GM19395 (cell line): ENCODE data around the gene MYO18B.

Experiments used
- ATAC-seq: cut with Tn5 transposase; IDR thresholded peaks from one replicate; pipeline ENCODE4 v1.9.1; 2021; ENCODE audit warnings: mild to moderate bottlenecking, moderate library complexity; ENCODE audit not compliant: unreplicated experiment

The MYO18B gene

DNA sequence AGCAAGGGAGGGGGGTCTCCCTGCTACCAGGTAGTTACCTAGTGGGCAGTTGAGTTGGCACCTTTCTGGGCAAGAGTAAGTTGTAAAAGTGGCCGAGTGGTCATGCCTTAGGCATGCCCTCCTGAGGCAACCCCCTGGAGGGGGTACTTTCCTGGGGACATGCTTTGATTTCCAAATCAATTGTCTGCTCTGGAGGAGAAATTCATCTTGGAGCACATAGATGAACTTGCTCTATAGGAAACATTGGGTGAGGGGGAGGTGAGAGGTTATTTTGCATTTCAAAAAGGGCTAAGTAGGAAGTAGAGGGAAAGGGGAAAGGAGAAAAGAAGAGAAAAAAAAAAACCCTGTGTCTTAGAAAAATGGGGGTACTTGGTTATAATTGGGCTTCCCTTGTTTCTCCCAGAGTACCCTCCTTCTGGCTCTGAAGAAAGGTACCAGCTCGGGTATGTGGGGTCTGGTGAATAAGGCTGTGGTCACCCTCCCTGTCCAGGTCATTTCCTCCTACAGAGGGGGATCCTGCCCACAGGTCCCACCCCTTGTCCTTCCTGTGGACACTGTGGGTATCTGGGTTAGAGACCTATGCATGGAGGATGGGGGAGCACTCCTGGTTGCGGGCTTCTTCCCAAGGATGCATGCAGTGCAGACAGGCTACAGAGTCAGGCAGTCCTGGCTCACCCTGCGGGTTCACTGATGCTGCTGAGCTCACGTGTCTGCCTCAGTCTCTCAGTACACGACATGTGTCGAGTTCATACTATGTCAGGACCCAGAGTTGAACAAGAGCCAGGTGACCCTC, 193.5 kb downstream of the MYO18B start:
- no peak for ATAC-seq

DNA sequence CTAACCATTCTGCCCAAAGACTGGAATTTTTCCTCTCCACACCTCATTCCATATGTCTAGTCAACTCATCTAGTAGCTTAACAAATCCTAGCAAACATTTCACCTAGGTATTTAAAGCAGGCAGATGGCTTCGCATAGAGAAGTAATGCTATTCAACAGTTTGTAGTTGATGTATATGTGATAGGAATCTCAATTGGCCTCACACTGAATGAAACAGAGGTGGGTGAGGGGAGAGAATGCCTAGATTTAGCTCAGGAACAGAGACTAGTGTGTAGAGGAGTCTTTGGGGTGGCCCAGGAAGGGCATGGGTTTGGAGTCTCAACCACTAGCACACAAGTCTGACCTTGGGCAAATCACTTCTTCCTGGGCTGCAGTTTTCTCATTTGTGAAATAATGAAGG, 196.2 kb downstream of the MYO18B start:
- no peak for ATAC-seq

DNA sequence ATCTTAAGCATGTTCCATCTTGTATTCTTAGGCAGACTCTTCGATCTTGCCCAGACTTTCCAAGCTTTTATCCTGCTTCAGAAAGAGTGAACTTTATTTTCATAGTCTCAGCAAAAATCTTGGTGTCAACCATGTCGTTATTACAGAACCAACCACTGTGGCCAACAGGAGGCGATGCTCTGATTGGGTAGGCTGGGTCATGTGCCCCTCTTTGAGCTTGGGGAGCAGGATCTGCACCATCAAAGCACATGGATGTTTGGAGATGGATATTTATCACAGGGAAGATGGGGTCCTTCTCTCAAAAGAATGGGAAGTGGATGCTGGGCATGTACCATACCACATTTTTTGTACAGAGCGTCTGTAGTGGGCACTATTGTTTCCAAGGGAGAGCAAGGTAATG, 197.4 kb downstream of the MYO18B start:
- ATAC-seq: no peak

DNA sequence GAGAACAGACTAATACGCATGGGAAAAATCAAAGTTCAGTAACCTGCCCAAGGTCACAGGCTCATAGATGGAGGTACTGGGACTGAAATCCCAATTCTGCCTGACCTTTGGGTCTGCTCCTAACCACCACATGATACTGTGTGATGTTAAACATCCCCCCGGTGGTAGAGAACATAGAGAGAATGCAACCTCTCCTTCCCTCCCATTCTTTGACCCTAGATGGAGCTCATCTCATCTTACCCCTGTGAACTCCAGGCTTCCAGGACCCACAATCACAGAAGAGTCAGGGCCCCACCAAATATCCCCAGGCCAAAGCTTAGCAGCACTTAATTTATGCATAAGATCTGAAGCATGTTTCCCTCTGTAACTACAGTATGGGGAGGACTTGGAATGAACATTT, 198.5 kb downstream of the MYO18B start:
- no peak for ATAC-seq

DNA sequence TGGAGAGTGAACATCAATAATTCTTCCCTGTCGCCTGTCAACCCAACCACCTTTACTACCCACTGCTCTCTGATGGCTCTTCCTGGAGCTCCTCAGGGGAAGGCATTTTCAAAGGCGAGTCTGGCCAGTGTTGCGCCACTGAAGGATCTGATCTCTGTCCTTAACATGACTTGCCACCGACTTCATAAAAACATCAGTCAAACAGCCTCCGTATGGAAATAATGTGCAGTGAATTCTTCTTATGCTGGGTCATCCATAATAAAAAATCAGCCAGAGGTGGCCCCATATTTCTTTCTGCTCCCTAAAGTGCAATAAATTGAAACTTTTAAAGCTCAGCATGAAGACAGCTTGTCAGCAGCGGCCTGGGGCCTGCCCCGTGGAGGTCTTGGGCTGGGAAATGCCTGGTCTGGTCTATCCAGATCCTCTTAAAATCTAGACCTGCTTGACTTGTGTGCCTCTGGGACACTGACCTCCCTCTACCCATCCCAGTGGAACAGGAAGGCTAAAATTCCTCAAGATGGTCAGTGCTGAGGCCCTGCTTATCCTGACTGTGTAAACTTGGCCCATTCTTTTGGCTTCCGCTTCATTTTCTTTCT, 199.5 kb downstream of the MYO18B start:
- no peak for ATAC-seq

DNA sequence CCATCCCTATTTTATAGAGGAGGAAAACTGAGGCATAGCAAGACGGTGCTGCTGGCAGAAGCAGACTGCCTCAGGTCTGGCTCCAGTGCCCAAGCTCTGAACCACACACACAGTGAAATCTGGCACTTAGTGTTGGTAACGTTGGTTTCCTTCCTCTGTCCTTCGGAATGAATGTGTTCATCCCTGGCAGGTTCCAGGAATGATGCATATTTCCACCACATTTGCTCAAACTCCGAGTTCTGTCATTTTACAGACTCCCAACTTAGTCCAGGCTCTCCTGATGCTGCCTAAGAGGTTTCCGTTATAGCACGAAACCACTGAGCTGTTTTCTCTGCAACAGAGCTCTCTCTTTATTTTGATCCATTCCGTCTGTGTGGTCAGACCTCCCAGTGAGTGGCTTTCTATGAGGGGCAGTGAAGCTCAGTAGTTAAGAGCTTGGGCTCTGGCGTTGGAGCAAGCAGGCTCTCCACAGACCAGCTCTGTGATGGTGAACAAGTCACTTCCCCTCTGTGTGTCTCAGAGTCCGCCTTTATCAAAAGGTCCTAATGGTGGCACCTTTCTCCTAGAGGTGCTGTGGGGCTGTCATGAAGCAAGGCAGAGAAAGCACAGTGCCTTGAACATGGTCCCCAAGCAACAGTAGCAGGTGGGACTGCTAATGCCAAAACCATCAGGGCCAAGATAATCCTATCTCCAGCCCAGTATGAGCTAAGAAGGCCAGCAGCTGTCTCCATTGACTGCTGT, 200.3 kb downstream of the MYO18B start:
- ATAC-seq: no peak

DNA sequence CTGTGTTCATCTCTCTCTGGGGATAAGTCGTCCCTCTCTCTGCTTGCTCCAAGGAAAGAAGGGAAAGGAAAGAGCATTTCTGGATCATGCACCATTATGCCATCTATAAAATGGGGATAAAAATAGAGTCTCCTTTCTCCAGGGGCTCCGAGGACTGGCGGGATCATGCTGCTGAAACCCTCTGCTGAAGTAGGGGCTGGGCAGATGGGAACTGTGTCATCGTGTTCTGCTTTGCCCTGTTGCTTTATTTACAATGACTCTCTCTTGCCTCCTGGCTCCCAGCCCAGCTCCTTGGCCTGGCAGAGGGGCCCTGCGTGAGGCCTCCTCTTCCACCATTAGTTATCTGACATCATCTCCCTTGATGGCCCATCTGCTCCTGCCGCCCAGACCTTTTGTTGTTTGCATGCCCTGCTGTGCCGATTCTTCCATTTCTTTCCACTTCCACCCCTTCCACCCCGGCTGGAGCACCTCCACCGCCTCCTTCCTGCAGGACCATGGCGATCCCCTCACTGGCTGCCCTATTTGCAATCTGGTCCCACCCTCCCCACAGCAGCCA, 200.9 kb downstream of the MYO18B start:
- ATAC-seq: no peak

DNA sequence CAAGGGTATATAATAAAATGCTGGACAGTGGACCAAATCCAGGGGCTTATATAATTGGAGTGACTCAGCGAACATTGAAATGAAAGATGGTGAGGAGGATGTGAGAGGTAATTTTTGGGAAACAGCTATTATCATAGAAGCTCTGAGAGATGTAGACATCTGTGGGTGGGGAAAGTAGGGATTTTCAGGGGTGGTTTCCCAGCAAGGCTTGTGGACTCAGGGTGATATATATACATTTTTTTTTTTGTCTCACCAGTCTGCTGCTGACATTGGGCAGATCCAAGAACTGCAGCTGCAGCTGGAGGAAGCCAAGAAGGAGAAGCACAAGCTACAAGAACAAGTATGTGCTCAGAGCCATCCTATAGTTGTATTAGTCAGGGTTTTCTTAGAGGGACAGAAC, 208.1 kb downstream of the MYO18B start:
- ATAC-seq: no peak

DNA sequence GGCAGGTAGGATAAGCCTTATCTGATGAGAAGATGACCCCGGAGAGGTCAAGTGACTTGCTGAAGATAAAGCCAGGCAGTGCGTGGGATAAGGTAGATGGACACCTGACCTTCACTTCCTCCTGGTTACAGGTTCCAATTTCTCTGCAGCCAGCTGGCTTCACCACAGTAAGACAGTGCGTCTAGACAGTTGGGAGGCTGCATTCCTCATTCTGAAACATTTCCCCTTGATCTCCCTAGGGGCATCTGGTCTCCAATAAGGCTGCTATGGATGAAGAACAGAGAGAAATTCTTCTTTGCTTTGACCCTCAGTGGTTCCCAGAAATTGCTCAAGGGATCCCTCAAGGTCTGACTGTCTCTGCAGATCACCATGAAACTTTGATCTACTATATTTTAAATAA, 211.3 kb downstream of the MYO18B start:
- no peak for ATAC-seq

DNA sequence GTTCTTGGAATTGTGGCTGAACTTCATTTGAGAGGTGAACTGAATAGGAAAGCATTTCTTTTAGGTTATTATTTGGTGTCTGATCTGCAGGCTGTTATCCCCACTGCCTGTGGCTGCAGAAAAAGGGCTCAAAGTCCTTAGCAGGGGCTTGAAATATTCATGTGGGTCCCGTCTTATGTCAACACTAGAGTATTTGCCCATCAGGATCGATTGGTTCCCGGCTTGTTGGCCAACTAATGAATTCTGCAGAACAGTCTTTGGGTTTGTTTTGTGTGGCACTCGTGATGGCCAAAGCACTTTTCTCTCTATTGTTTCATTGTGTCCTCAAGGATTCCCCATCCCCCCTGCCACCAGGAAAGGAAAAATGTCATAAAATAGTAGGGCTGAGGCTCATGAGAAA, 211.9 kb downstream of the MYO18B start:
- ATAC-seq: no peak

DNA sequence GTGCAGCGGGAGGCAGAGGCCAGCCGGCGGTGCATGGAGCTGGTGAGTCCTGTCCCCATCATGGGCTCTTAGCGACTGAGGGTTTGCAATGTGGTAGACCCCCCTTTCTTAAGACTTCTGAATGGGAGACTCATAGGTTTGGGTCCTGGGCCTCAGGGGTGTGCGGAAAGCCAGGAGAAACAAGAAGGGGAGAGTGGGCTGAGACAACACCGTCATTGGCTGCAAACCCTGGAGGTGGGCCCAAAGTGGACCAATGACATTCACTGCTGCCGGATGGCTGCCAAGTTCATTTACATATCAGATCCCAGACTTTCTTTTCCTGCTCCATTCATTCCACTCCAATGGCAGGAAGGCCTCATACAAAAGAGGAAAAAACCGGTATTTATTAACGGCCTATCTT, 213.3 kb downstream of the MYO18B start:
- no peak for ATAC-seq

DNA sequence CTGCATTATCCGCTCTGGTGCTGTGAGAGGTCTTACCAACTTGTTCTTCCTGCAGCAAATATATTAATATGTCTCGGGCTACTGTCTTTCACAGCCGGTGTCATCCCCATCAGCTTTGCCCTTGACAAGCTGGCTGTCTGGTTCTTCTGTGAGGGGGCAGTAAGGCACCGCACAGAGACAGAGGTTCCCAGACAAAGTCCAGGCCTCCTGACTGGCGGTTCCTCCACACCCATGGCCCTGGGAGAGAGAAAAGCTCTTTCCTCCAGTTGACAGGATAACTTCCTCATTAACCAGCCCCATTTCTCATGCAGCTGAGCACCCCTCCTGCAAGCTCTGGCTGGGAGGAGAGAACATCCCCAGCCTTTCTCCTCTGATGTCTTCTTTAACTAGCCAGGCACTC, 214.8 kb downstream of the MYO18B start:
- no peak for ATAC-seq

DNA sequence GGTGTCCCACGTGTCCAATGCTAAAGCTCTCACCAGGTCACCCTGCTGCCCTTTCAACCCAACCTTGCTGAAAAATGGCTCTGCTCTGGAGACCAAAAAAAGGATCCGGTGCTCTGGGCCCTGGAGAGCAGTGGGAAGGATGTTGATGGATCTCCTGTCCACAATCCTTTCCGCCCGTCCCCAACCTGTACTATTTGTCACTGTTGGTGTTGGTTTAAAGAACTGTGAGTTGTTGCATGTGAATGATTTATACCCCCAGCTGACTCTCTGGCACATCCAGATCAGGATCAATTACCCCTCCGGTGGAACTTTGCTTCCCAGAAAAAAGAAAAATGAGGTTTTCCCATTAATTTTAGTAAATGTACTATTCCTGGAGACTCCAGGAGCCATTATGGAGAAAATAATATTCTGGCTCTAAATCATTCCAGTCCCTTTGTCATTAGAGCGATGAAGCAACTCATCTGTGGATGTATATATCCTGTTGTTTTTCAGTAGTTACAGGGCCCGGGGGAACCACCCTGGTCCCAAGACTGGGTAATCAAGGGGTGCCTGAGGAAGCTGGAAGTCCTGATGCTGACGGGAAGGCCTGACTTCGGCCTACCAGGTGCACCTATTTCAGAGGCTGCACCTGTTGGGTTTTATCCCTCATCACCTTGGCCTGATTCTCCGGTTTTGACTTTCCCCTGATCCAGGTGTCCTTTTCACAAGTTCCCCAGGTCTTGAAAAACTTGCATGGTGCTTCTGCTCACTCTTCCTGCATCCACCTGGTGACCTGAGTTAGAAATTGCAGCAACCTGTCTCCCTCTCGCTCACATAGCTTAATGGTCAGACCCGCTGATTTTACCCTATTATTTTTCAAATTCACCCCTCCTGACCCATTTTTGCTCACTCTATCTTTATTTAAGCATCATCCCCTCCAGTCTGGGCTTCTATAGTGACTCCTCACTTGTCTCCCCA, 218.1 kb downstream of the MYO18B start:
- ATAC-seq: no peak

DNA sequence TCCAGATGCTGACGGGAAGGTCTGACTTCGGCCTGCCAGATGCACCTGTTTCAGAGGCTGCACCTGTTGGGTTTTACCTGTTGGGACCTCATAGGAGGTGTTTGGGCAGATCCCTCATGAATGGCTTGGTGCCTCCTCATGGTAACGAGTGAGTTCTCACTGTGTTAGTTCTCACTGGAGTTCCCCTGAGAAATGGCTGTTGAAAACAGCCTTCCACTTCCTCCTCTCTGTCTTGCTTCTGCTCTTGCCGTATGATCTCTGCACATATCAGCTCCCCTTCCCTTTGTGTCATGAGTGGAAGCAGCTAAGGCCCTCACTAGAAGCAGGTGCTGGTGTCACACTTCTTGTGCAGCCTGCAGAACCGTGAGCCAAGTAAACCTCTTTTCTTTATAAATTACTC, 219.7 kb downstream of the MYO18B start:
- ATAC-seq: no peak

DNA sequence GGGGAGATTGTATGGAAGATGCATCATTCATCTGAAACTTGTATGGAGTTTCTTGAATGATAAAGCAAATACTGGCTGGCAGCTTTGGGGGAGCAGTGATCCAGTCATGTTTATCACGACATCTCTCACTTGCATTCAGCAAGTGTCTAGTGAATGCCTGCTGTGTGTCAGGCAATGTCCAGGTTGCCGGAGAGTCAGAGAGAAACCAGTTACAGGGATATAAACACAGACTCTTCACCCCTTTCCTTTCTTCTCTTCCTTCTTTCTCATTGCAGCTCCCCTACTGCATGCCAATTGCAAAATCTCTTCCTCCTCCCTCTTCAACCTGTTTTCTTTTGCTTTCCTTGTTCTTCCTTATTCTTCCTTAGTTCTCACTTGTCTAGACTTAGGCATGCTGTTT, 220.7 kb downstream of the MYO18B start:
- no peak for ATAC-seq

DNA sequence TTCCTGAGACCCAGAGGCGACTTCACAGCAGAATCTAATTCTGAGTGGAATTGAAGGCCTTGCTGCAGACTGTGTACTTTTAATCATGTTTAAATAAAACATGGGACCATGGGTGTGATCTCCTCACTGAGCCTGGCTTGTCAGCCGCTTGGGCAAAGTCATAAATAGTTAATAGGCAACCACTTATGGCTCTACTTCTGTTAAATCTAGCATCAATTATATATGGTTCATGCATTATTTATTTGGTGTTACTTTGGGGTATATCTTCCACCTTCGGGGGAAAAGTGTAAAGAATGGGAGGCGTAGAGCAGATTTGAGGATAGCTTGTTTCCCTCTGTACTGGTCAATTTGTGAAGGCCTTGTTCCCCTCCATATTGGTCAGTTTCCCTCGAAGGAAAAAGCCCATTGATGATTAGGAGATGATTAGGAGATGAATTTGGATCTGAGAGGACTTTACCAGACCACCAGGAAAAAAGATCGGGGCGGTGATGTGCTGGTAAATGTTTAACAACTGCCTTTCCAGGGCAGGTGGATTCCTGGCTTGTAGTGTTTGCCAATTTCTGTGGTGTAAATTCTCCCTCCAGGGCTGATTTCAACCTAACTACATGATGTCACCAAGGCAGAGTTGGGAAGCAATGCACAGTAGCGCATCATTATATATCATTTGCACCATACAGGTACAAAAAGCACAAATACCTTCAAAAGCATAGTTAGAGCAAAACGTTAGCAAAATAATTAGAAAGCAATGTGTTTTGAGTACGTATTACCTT, 223.2 kb downstream of the MYO18B start:
- ATAC-seq: no peak

DNA sequence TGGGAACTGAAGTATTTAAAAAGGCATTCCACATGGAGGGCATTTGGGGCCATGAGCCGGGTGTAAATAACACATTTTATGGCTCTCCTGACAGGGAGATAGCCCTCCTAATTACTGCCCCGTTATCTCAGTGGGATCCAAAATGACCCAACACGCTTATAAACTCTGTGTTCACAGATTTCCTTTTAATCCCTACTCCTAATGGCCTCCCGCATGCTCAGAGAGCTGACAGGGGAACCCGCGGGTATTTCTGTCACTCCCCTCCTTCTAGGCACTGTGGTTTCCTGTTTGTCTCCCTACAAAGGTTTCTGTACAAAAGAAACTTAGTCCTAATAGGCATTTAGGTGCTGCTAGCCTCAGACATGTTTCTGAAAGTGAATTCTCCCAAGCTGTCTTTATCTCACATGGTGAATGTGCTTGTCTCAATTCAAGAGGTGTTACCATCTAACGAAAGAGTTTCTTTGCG, 224.5 kb downstream of the MYO18B start:
- no peak for ATAC-seq

DNA sequence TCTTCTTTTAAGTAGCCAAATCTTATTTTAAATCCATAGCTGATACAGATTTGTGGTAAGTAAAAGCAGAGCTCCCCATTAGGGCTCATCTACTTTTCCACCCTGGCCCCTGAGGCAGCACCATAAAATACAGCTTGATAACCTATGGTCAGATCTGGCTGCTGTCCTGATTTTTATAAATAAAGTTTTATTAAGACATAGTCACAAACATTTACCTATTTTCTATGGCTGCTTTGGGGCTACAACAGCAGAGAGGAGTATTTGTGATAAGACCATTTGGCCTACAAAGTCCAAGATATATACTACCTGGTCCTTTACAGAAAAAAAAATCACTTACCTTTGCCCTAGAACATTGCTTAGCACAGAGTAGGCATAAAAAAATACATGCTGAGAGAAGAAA, 227.3 kb downstream of the MYO18B start:
- no peak for ATAC-seq

DNA sequence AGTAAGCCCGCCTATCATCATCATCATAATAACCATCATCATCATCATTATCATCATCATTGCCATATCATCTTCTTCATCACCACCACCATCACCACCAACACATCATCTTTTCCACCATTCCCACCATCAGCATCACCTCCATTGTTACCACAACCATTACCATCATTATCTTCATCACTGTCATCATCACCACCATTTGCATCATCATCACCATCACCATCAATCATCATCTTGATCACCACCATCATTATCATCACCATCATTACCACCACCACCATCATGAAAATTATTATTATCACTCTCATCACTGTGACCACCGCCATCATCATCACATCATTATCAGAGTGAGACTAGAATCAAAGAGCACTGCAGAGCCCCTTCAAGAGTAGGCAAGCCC, 227.9 kb downstream of the MYO18B start:
- ATAC-seq: no peak

DNA sequence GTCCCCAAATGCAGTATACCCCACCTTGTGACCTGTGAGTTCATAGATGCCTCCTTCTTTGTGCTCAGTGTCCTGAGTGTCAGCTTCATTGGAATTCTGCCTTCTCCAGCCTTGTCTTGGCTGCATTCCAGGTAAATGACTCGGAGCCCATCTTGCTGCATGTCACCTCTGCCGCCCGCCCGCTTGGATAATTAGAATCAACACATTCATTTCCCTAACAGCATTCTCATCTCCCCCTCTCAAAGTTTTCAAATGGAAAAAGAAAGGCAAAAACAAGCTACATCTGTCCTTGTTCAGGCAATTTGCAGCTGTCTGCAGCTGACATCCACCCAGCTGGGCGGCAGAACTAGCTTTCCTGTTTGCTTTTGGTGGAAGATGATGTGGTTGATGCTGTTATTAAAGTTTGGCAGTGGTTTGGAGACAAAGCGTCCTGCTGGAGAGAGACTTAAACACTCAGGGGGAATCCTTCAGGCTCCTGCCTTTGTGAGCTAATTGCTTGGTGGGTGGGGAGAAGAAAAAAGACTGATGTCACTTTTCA, 228.5 kb downstream of the MYO18B start:
- ATAC-seq: no peak
